H1 (cell line): Measurements from ENCODE around the gene RARRES2. TPM values are rescaled to one million over a fixed set of nuclear protein-coding genes. Genes with fewer than 3 reads are reported as not detected.

Experiments used
- CTCF ChIA-PET: fragments of 300-600 bp; sonication (Branson Sonifier 250); formaldehyde crosslinking; loops from one replicate; lab custom pipeline; 2021; ENCODE audit not compliant: partially characterized antibody; lab: Charles Lee
- POLR2A ChIA-PET: fragments of 300-600 bp; sonication (Branson Sonifier 250); formaldehyde crosslinking; loops from one replicate; lab custom pipeline; 2021; ENCODE audit warnings: inconsistent platforms; ENCODE audit not compliant: partially characterized antibody; lab: Charles Lee
- DNase-seq, 2 experiments: peaks; one replicate each; pipeline versions ENCODE4 v3.0.0 to v3.0.0-alpha.2; 2010 to 2022; ENCODE audit warnings: low spot score in 2 of 2, low read depth in 1 of 2, mixed read lengths in 1 of 2
- FAIRE-seq: peaks from 2 replicates; lab custom pipeline; 2011; peaks lifted over from hg19 to GRCh38; lab: Jason Lieb, UNC
- H2AFZ ChIP-seq: 2 replicates; pipeline ENCODE4 v1.8.1; 2012; ENCODE audit warnings: low read length, inconsistent platforms
- H2AK5ac ChIP-seq: 2 replicates; pipeline ENCODE4 v1.6.1; 2013; ENCODE audit warnings: low read depth, low read length
- H2BK120ac ChIP-seq: replicated peaks from 2 replicates; pipeline ENCODE3; 2013; ENCODE audit warnings: low read depth, low read length, inconsistent platforms
- H2BK12ac ChIP-seq: 2 replicates; pipeline ENCODE4 v1.6.1; 2013; ENCODE audit warnings: low read depth, low read length
- H2BK15ac ChIP-seq: 2 replicates; pipeline ENCODE4 v1.6.1; 2013; ENCODE audit warnings: low read length
- H2BK20ac ChIP-seq: 2 replicates; pipeline ENCODE4 v1.6.1; 2013; ENCODE audit warnings: low read length
- H2BK5ac ChIP-seq: 2 replicates; pipeline ENCODE4 v1.6.1; 2013; ENCODE audit warnings: low read depth, low read length
- H3K14ac ChIP-seq: 2 replicates; pipeline ENCODE4 v1.6.1; 2013; ENCODE audit warnings: inconsistent platforms; ENCODE audit not compliant: insufficient read length
- H3K18ac ChIP-seq: 2 replicates; pipeline ENCODE4 v1.6.1; 2013; ENCODE audit warnings: low read length; ENCODE audit errors: extremely low read depth
- H3K23ac ChIP-seq: 2 replicates; pipeline ENCODE4 v1.6.1; 2013; ENCODE audit warnings: inconsistent platforms; ENCODE audit not compliant: insufficient read length
- H3K23me2 ChIP-seq: 2 replicates; pipeline ENCODE4 v1.6.1; 2013; ENCODE audit warnings: low read depth, low read length
- H3K27ac ChIP-seq: 2 replicates; pipeline ENCODE4 v1.6.1; 2011; ENCODE audit warnings: low read depth, low read length, inconsistent platforms
- H3K27me3 ChIP-seq, 4 experiments: replicated peaks in 1 of 4; 1 replicate in 1 of 4; 2 replicates in 3 of 4; pipeline versions ENCODE4 v1.6.1 to v1.8.1; 2011 to 2013; ENCODE audit warnings: low read length in 3 of 4, mild to moderate bottlenecking in 3 of 4, inconsistent platforms in 2 of 4, mixed read lengths in 2 of 4, moderate library complexity in 1 of 4; ENCODE audit not compliant: control insufficient read depth in 3 of 4, insufficient read depth in 3 of 4; ENCODE audit errors: extremely low read depth in 1 of 4
- H3K36me3 ChIP-seq, 4 experiments: 2 replicates each; pipeline versions ENCODE4 v1.6.1 to v1.8.1; 2011 to 2013; ENCODE audit warnings: mild to moderate bottlenecking in 4 of 4, low read length in 3 of 4, moderate library complexity in 2 of 4, control low read depth in 1 of 4, inconsistent platforms in 1 of 4; ENCODE audit not compliant: insufficient read depth in 4 of 4, control insufficient read depth in 2 of 4
- H3K4ac ChIP-seq: replicated peaks from 2 replicates; pipeline ENCODE3; 2013; ENCODE audit warnings: low read length, low read depth, mixed read lengths, inconsistent platforms; ENCODE audit not compliant: insufficient read length
- H3K4me1 ChIP-seq, 4 experiments: replicated peaks in 1 of 4; 1 replicate in 1 of 4; 2 replicates in 3 of 4; pipeline versions ENCODE4 v1.6.1 to v1.8.1; 2011 to 2013; ENCODE audit warnings: low read length in 3 of 4, inconsistent platforms in 2 of 4, mixed read lengths in 1 of 4; ENCODE audit not compliant: insufficient read depth in 4 of 4, control insufficient read depth in 3 of 4
- H3K4me2 ChIP-seq, 2 experiments: 2 replicates each; pipeline versions ENCODE4 v1.6.1 to v1.8.1; 2011 to 2013; ENCODE audit warnings: low read depth in 2 of 2, low read length in 2 of 2, control low read depth in 1 of 2, inconsistent platforms in 1 of 2, mild to moderate bottlenecking in 1 of 2; ENCODE audit not compliant: insufficient read depth in 1 of 2
- H3K4me3 ChIP-seq, 4 experiments: fragments of 200-600, 300-600 bp in 1 of 4; sonication (generic), shearing (Covaris generic), sonication (Bioruptor Twin) in 1 of 4; 2 replicates each; pipeline versions ENCODE4 v1.5.1 to v1.8.1; 2011 to 2016; ENCODE audit warnings: low read length in 4 of 4, low read depth in 3 of 4, control low read depth in 2 of 4, inconsistent platforms in 2 of 4, mild to moderate bottlenecking in 2 of 4, mixed read lengths in 1 of 4, moderate library complexity in 1 of 4; ENCODE audit not compliant: insufficient read depth in 2 of 4; ENCODE audit errors: extremely low read depth in 1 of 4
- H3K56ac ChIP-seq: replicated peaks from 2 replicates; pipeline ENCODE3; 2013; ENCODE audit warnings: low read depth, mild to moderate bottlenecking, mixed read lengths, low read length, inconsistent platforms; ENCODE audit not compliant: insufficient read length
- H3K79me1 ChIP-seq: 2 replicates; pipeline ENCODE4 v1.6.1; 2013; ENCODE audit warnings: low read depth, low read length, control low read depth
- H3K79me2 ChIP-seq, 2 experiments: 2 replicates each; pipeline versions ENCODE4 v1.6.1 to v1.8.1; 2012 to 2013; ENCODE audit warnings: low read length in 2 of 2, mild to moderate bottlenecking in 2 of 2, inconsistent platforms in 1 of 2; ENCODE audit not compliant: insufficient read depth in 2 of 2, control insufficient read depth in 1 of 2
- H3K9ac ChIP-seq, 4 experiments: replicated peaks in 1 of 4; 1 replicate in 1 of 4; 2 replicates in 3 of 4; pipeline versions ENCODE4 v1.6.1 to v1.8.1; 2011 to 2013; ENCODE audit warnings: low read depth in 3 of 4, low read length in 3 of 4, control low read depth in 2 of 4, mild to moderate bottlenecking in 2 of 4, moderate library complexity in 2 of 4, inconsistent platforms in 1 of 4; ENCODE audit errors: extremely low read depth in 1 of 4
- H3K9me3 ChIP-seq, 2 experiments: 2 replicates each; pipeline versions ENCODE4 v1.6.1 to v1.8.1; 2012 to 2013; ENCODE audit warnings: mild to moderate bottlenecking in 2 of 2, moderate library complexity in 2 of 2, control low read depth in 1 of 2, inconsistent platforms in 1 of 2, low read depth in 1 of 2, low read length in 1 of 2, mixed read lengths in 1 of 2; ENCODE audit not compliant: insufficient read depth in 2 of 2
- H4K20me1 ChIP-seq, 2 experiments: replicated peaks in 1 of 2; 2 replicates each; pipeline versions ENCODE3 to v1.8.1; 2011 to 2013; ENCODE audit warnings: inconsistent platforms in 2 of 2, low read length in 2 of 2, mild to moderate bottlenecking in 1 of 2; ENCODE audit not compliant: insufficient read depth in 2 of 2, control insufficient read depth in 1 of 2
- H4K5ac ChIP-seq: 2 replicates; pipeline ENCODE4 v1.6.1; 2013; ENCODE audit warnings: low read length, low read depth, mixed read lengths, inconsistent platforms; ENCODE audit not compliant: insufficient read length
- H4K8ac ChIP-seq: 2 replicates; pipeline ENCODE4 v1.8.0; 2013; ENCODE audit warnings: mild to moderate bottlenecking, moderate library complexity, low read length, inconsistent platforms; ENCODE audit not compliant: insufficient read depth; ENCODE audit errors: extremely low read depth
- H4K91ac ChIP-seq: replicated peaks from 2 replicates; pipeline ENCODE3; 2013; ENCODE audit warnings: low read length, mixed read lengths, inconsistent platforms; ENCODE audit not compliant: insufficient read length
- EGR1 ChIP-seq: IDR thresholded peaks from 2 replicates; pipeline ENCODE4 v1.6.1; 2011; ENCODE audit warnings: low read depth, low read length, borderline replicate concordance
- KDM4A ChIP-seq: IDR thresholded peaks from one replicate; pipeline ENCODE4 v1.7.1; 2012; ENCODE audit warnings: low read depth, mild to moderate bottlenecking, moderate library complexity, low read length, inconsistent platforms; ENCODE audit not compliant: severe bottlenecking
- POLR2A ChIP-seq, 2 experiments: IDR thresholded peaks; 1 replicate in 1 of 2; 2 replicates in 1 of 2; pipeline ENCODE4 v1.6.1; 2011; ENCODE audit warnings: low read depth in 2 of 2, low read length in 2 of 2, mild to moderate bottlenecking in 2 of 2; ENCODE audit errors: control extremely low read depth in 1 of 2
- POU5F1 ChIP-seq: IDR thresholded peaks from 2 replicates; pipeline ENCODE4 v1.6.1; 2011; ENCODE audit warnings: low read depth, mild to moderate bottlenecking, low read length, moderate library complexity
- RAD21 ChIP-seq, 2 experiments: IDR thresholded peaks in 1 of 2; conservative IDR thresholded peaks in 1 of 2; 2 replicates each; pipeline ENCODE4 v1.6.1; 2011; ENCODE audit warnings: low read depth in 2 of 2, low read length in 2 of 2, improper control_type of control experiment in 1 of 2, inconsistent platforms in 1 of 2, mild to moderate bottlenecking in 1 of 2, moderate library complexity in 1 of 2
- RNF2 ChIP-seq: fragments of 200-900, 300-1000 bp; sonication (generic); IDR thresholded peaks from 2 replicates; pipeline ENCODE4 v1.7.1; 2016; ENCODE audit warnings: borderline replicate concordance, low read depth, mild to moderate bottlenecking, antibody characterized with exemption, low read length; ENCODE audit not compliant: poor library complexity, severe bottlenecking; ENCODE audit errors: missing control alignments
- SP4 ChIP-seq: IDR thresholded peaks from 2 replicates; pipeline ENCODE4 v1.6.1; 2012; ENCODE audit warnings: low read length, inconsistent platforms
- TBP ChIP-seq: IDR thresholded peaks from 2 replicates; pipeline ENCODE4 v1.6.1; 2011; ENCODE audit warnings: low read depth, low read length, improper control_type of control experiment
- ZNF274 ChIP-seq: IDR thresholded peaks from 2 replicates; pipeline ENCODE4 v1.7.0; 2012; ENCODE audit warnings: low read length, borderline replicate concordance; ENCODE audit errors: extremely low read depth
- WGBS, 2 experiments: shearing (Covaris generic) in 1 of 2; methylation state at CpG; one replicate each; pipeline versions ENCODE4 v1.1.6 to v1.1.7; 2013 to 2015; ENCODE audit warnings: low lambda C conversion rate in 2 of 2, mixed read lengths in 2 of 2, inconsistent platforms in 1 of 2, low coverage in 1 of 2, missing lambda C conversion rate in 1 of 2; ENCODE audit not compliant: insufficient replicate concordance in 2 of 2, insufficient coverage in 1 of 2, insufficient read length in 1 of 2; ENCODE audit errors: extremely low coverage in 1 of 2, missing lambda C conversion rate in 1 of 2; 5-methylcytosine and 5-hydroxymethylcytosine counted together
- polyA plus RNA-seq, 7 experiments: library from polyadenylated mRNA; depleted of rRNA in 3 of 7; stranded (reverse) in 5 of 7; unstranded in 2 of 7; fragments of >200 nt in 5 of 7; fragments of 200-250 nt in 2 of 7; gene quantifications; 1 replicate in 5 of 7; 2 replicates in 1 of 7; 4 replicates in 1 of 7; pipeline versions ENCODE4 v1.2.1 to v1.2.3, GENCODE V29; 2011 to 2013; ENCODE audit warnings: missing spikeins in 2 of 7, mixed read lengths in 2 of 7
- total RNA-seq: library from RNA; stranded (reverse); fragmentation: NEBNext Ultra II Directional; extraction: Animal tissue kit (Norgen Biotek cat#: 25700); gene quantifications from 2 replicates; pipeline ENCODE4 v1.2.1, GENCODE V29; 2021
- TF ChIP-seq, protein P1 (sequence below): IDR thresholded peaks from 2 replicates; pipeline ENCODE4 v1.6.1; 2011; ENCODE audit warnings: low read depth, mild to moderate bottlenecking, low read length; ENCODE audit not compliant: insufficient read depth

The RARRES2 gene
- total and polyA plus RNA-seq, 2 of the 8 experiments (the other 6 are each of a cell fraction or from before 2014, with no cell fraction given) = 254 to 441 TPM

- peak overlapping the region; percentile 93 for H3K56ac ChIP-seq
- H2BK12ac ChIP-seq = no peak overlapping the region
- peaks cover 15 to 41% (median 24%) of the 10 kb centered on the region in 4 experiments for H3K4me1 ChIP-seq
- POLR2A ChIA-PET = interaction anchor here (0.6 to 6.1 kb wide), 19 partner anchors 8 to 53 kb away, joined by 3 to 93 read pairs (median 4); partner anchors contain the start of genes RARRES2 and REPIN1
- no peak overlapping the region for H3K14ac ChIP-seq
- peak overlapping the region; percentile 68 to 94 for H3K4me2 ChIP-seq
- DNase-seq (peak; percentile 82 to 88), FAIRE-seq (peak; percentile 72)
- H3K27me3 ChIP-seq = no peaks in the 10 kb centered on the region
- peak overlapping the region; percentile 70 for H3K27ac ChIP-seq
- peaks cover 0 to 50% of the 10 kb centered on the region in 2 experiments for H3K79me2 ChIP-seq
- peak overlapping the region; percentile 71 for H2BK5ac ChIP-seq
- peak overlapping the region; percentile 43; the same call in 1 of the 2 replicates for H2BK20ac ChIP-seq
- peak overlapping the region; percentile 98 for H3K18ac ChIP-seq
- H3K36me3 ChIP-seq = peaks cover 3 to 22% (median 8%) of the 10 kb centered on the region in 4 experiments; a peak in 6 of 8 replicates
- H2AFZ ChIP-seq = no peak overlapping the region
- H4K5ac ChIP-seq = peak overlapping the region; percentile 89
- WGBS, 2 experiments = 9% methylated on average over 32 of the region's 32 CpGs; no CpG with 5 or more reads in 1 of the 2 experiments
- H2BK15ac ChIP-seq = no peak overlapping the region
- H2AK5ac ChIP-seq = no peak overlapping the region
- H3K23ac ChIP-seq = no peak overlapping the region
- H4K8ac ChIP-seq = peak overlapping the region; percentile 91
- peaks cover 11% of the 10 kb centered on the region for H3K23me2 ChIP-seq
- CTCF ChIA-PET = interaction anchor here (0.9 to 2.1 kb wide), 16 partner anchors 9 to 92 kb away, joined by 3 to 18 read pairs (median 4); partner anchors contain the start of gene REPIN1
- H3K4me3 ChIP-seq = peak overlapping the region; percentile 54 to 96 (median 62)
- peak overlapping the region in 3 of 4 experiments; percentile 53 to 72 (median 71); a peak in 5 of 7 replicates for H3K9ac ChIP-seq
- no peak overlapping the region for H3K4ac ChIP-seq
- peaks cover 15% of the 10 kb centered on the region for H3K79me1 ChIP-seq
- H4K91ac ChIP-seq = peak overlapping the region; percentile 26
- H4K20me1 ChIP-seq = peaks cover 0 to 4% of the 10 kb centered on the region in 2 experiments
- no peaks in the 10 kb centered on the region for H3K9me3 ChIP-seq
- no peak overlapping the region for H2BK120ac ChIP-seq
- TF ChIP-seq TBP (peak; percentile 76), RNF2 (no peak), SP4 (no peak), ZNF274 (no peak), RAD21 (IDR thresholded peaks at IDR 0.05 in 1 of 2, conservative IDR thresholded peaks at IDR 0.05 in 1 of 2; ENCODE audit: low read depth in 2 of 2, low read length in 2 of 2) (peak; percentile 32 to 60), POU5F1 (no peak), EGR1 (no peak), POLR2A (IDR thresholded peaks at IDR 0.05; ENCODE audit: control extremely low read depth in 1 of 2, low read depth in 2 of 2, low read length in 2 of 2) (peak in 1 of 2 experiments; percentile 53; a peak in 1 of 3 replicates), KDM4A (peak; percentile 30)
- TF ChIP-seq, protein P1, sequence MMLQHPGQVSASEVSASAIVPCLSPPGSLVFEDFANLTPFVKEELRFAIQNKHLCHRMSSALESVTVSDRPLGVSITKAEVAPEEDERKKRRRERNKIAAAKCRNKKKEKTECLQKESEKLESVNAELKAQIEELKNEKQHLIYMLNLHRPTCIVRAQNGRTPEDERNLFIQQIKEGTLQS = no peak
These were observed 36.9 kb upstream of the RARRES2 start for GRCh38 chr7:150378115-150378852.
